Ammon's horn (tissue), 1 donor: Measurements from ENCODE around the gene JMJD8.
"Not testable (repeated sequence)": the region's sequence is repeated elsewhere in the genome, so short reads cannot be mapped to it uniquely, and the experiment has no call there.

Source experiments
- DNase-seq: peaks from one replicate; pipeline ENCODE4 v3.0.0-alpha.2; 2016; ENCODE audit warnings: low spot score

The JMJD8 gene

DNA sequence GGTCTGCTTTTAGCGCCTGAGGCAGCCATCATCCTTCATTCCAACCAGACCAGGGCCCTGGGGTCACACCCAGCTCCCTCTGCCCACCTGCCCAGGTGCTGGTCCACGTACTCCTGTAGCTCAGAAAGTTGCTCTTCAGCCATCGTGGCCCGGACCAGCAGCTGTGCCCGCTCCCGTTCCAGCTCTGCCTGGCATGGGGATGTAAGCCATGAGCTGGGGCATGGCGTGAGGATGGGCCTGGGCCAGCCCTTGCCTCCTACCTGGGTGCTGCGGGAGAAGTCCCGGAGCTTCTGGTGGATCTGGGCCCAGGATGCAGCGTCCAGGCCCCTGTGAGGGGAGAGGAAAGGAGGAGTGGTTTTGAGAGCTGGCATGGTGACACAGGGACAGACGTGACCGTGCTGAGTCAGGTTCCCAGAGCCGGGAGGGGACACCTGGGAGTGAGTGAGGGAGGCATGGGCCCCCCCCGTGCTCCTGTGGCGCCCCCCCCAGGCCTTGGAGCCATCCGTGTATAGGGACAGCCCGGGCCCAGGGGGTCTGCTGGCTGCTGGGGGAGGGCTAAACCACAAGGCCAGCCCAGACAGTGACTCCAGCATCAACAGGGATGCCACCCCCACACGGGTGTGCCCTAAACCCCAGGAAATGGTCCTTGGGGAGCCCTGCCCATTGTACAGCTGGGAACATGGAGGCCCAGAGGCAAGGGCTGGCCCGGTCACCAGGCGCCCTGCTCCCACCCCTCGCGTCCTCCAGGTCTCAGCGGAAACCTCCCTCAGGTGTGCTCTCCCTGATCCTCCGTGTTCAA lies 38.9 kb upstream of the JMJD8 start:
- DNase-seq = no peak

DNA sequence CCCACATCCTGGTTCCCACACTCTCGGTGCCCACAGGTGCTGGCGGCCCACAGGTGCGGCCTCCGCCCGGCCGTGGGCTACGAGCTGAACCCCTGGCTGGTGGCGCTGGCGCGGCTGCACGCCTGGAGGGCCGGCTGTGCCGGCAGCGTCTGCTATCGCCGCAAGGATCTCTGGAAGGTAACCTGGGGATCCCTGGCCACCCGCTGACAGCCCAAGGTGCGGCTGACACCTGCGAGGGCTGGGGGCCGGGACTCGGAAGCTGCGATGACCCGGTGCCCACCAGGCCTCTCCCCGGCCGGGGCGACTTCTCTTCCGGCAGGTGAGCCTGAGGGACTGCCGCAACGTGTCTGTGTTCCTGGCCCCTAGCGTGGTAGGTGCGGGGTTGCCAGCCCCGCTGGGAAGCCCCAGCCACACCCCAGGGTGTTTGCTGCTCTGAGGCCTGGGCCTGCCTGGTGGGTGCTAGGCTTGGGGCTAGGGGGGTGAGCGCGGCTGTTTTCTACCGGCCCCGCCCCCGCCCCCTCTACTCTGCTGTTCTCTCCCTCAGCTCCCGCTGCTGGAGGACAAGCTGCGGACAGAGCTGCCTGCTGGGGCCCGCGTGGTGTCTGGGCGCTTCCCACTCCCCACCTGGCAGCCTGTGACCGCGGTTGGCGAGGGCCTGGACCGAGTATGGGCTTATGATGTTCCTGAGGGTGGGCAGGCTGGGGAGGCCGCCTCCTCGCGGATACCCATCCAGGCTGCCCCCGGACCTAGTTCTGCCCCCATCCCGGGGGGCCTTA lies 37.8 kb upstream of the JMJD8 start:
- no peak for DNase-seq

DNA sequence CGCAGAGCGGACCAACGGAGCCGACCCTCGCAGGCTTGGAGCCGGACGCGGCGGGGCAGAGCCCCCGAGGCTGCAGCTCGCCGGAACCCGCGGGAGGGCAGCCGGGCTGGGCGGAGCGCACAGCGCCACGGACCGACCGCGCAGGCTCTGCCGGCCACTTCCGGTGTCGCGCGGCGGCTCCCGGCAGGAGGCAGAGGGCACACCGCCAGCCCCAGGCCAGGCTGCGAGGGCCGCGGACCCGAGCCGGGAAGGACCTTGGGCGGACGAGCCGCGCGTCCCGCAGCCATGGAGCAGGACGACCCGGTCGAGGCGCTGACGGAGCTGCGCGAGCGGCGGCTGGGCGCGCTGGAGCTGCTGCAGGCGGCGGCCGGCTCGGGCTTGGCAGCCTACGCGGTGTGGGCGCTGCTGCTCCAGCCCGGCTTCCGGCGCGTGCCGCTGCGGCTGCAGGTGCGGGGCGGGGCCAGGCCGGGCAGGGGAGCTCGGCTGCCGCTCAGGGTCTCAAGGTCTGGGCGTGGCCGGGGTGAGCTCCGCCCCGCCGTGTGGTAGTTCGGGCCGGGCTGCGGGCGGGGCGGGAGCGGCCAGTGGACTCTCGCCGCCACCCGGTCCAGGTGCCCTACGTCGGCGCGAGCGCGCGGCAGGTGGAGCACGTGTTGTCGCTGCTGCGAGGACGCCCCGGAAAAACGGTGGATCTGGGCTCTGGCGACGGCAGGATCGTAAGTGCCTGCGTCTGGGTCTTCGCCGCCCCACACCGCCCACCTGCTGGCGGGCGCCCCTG lies 37.0 kb upstream of the JMJD8 start, which contains the start of gene ANTKMT:
TSS of gene ANTKMT (plus strand) at position 157 of the 775 bp plus-strand sequence. CDS start at position 286, 129 bp downstream.
- peak; percentile 76 for DNase-seq

DNA sequence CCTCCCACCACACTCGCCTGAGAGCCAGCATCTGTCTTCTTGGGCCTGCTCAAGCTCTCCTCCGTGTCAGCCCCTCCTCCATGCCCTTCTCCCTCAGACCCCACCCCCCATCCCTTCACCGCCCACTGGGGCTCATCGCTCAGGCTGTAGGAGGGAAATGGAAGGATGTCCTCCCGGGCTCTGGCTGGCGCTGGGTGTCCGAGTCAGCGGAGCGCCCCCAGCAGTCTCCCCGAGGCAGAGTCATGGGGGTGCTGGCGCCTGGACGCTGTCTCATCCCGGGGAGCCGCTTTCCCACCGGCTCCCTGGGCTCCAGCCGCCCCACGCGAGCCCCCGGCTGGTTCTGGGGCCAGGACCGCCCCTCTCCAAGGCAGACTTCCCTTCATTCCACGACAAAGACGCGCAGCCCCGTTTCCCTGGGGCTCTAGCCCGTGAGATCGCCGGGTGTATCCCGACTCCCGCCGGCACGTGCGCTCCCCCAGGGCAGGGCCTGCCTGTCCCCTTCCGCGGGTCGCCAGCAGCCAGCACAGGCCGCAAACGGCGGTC lies 36.4 kb upstream of the JMJD8 start:
- DNase-seq = peak; percentile 80

DNA sequence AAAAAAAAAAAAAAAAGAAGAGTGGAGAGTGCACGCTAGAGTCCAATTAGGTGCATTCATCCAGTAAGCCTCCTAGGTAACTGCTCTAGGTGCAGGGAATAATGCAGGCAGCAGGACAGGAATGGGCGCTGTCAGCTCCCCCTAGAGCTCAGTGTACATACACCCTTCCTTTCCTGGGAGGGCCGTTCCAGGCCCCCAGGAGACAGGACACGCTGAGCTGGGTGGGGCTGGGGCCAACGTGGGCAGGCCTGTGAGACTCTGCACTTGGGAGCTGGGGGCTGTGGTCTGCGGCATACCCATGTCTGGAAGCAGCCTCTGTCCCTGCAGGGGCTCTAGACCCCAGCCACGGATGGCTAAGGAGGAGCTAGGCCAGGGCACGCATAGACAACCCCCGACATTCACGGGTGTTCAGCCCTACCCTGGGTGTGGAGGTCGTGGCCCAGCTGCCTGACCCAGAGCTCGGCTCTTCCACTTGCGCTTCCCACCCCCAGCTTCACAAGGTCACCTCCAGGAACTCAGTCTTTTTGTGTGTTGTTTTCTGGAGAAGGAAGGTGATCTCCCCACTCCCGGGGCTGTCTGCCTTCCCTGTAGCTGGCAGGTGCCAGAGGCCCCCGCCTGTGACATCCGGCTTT lies 35.8 kb upstream of the JMJD8 start:
- DNase-seq = no peak

DNA sequence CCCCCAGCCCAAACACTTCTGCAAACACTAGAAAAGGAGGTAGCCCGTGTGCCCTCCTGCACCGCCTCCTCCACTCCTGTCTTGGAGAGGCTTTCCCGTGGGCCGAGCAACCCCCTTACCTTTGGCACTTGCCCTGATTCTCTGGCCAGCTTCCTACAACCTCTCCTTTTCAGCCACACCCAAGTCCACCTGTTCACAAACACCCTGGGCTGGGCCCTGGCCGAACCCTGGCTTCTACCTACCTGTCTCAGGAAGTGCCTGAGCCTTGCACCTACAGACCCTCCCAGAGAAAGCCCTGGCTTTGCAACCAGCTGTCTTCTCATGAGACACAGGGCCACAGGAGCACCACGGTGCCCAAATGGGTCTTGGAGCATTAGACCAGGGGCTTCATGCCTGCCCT lies 34.8 kb upstream of the JMJD8 start:
- DNase-seq = no peak

DNA sequence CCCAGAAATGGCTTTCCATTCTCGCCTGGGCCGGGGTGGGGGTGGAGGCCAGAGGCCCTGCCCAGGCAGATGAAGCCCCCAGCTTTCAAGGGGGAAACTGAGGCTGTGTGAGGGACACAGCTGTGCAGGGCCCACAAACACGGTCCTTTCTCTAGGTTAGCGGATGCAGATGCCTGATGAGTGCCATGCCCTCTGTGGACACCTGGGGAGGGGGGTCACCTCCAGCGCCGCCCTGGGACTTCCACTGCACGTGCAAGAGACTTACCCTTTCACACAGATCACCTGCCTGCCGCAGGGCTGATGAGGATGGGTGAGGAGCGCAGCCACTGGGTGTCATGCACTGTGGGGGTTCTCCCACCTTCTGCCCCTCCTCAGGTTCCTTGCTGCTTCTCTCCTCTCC lies 34.3 kb upstream of the JMJD8 start:
- no peak for DNase-seq

DNA sequence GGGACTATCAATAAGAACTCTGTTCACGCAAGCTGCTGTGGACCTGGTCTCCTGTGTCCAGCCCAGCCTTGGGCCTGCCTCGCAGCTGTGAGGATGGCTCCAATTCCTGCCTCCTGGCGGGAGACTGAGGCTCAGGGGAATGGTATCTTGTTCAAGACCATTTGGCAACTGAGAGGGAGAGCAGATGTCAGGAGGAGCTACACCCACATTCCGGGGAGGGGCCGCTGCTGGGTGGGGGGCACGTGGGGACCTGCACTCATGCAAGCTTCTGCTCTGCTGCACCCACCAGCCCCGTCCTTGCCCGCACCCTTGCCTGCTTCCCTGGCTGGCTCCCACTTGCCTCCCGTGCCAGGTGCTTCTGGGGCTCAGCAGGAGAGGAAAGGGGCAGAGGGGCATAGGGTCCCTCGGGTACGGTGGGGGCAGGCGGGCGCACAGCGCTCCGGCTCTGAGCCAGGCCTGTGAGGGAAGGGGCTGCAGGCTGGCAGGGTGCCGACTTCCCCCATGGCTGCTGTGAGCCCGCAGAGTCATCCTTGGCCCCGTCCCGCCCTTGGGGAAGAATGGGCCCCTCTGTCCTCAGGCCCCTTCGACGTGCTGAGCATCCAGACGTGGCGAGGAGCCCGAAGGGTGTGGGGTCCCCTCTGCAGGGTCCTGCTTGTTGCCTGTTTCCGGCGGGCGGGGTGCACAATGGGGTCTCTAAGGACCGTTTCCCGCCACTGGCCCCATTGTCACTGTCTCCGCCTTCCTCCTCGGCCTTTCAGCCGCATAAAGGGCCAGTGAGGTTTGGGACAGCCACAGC lies 33.5 kb upstream of the JMJD8 start:
- no peak for DNase-seq

DNA sequence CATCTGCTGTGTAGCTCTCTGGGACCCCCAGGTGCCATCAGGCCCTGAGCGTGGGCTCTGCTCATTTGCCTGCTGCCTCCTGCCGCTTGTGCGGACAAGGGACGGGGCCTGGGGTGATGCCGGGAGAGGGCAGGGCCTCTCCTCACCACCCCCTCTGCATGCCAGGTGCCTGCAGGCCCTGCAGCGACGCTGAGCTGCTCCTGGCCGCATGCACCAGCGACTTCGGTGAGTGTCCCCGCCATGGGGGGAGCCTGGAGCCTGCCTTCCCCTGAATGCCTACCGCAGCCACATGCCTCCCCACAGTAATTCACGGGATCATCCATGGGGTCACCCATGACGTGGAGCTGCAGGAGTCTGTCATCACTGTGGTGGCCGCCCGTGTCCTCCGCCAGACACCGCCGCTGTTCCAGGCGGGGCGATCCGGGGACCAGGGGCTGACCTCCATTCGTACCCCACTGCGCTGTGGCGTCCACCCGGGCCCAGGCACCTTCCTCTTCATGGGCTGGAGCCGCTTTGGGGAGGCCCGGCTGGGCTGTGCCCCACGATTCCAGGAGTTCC lies 32.7 kb upstream of the JMJD8 start:
- no peak for DNase-seq

DNA sequence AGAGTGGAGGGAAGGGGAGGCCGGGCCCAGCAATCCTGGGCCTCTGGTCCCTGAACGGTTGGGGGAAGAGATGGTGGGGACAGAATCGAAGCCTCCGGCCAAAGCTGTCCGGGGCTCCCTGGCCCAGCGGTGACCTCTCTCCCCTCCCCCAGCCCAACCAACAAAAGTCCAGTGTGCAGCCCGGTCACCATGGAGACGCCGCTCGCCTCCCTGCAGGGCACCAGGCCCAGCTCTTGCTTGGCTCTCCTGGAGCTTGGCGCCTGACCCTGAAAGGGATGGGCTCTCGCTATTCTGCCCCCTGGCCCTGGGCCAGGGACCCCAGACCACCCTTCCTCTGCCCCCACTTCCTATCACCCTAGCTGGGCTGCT lies 32.0 kb upstream of the JMJD8 start:
- DNase-seq = peak; percentile 96

DNA sequence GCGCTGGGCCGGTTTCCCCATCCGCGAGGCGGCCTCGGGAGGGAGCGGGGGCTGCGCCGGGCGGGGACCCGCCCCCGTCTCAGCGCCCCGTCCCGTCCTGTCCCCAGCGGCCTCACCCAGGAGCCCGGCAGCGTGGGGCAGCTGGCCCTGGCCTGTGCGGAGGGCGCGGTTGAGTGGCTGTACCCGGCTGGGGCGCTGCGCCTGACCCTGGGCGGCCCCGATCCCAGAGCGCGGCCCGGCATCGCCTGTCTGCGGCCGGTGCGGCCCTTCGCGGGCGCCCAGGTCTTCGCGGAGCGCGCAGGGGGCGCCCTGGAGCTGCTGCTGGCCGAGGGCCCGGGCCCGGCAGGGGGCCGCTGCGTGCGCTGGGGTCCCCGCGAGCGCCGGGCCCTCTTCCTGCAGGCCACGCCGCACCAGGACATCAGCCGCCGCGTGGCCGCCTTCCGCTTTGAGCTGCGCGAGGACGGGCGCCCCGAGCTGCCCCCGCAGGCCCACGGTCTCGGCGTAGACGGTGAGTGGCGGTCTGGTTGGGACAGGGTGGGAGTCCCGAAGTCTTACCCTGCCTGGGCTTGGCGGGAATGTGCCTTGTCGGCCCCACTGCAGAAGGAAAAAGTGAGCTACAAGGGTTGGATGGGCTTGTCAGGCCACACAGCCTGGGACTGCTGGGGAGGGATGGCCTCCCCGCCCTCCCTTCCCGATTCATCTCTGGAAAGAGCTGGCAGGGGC lies 31.5 kb upstream of the JMJD8 start:
- DNase-seq = no peak

DNA sequence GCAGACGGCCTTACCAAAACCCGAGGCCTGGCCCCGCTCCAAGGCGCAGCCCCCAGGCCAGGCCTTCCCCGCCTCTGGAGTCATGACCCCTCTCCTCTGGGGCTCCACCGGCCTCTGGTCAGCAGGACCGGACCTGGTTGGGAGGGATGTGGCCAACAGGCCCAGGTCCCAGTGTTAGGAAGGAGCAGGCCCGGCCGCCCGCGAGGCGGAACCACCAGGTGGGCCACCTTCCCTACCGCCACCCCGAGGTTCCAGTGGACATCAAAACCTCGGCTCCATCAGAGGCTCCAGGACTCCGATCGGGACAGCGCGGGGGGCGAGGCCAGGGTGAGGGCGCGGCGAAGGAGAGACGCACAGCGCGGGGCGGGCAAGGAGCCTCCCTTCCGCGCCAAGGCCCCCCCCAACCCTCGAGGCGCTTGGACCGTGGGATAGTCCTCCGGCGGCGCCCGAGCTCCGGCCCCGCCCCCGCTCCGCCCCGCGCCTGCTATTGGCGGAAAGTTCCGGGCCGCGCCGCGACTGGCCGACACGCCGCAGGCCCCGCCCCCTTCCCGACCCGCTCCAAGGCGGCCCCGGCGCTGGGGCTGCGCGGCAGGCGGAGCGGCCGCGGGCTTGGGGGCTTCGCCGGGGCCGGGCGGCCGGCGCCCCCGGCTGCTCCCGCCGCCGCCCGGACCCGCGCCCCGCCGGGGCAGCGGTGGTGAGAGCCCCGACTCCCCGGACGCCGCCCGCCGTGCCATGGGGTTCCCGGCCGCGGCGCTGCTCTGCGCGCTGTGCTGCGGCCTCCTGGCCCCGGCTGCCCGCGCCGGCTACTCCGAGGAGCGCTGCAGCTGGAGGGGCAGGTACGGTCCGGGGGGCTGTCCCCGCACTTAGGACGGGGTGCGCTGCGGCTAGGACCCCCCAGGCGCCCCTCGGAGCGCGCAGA lies 30.7 kb upstream of the JMJD8 start, which contains the start of gene METRN:
TSS of gene METRN (plus strand) at position 561 of the 919 bp plus-strand sequence. CDS start at position 733, 172 bp downstream.
- DNase-seq = peak; percentile 91

DNA sequence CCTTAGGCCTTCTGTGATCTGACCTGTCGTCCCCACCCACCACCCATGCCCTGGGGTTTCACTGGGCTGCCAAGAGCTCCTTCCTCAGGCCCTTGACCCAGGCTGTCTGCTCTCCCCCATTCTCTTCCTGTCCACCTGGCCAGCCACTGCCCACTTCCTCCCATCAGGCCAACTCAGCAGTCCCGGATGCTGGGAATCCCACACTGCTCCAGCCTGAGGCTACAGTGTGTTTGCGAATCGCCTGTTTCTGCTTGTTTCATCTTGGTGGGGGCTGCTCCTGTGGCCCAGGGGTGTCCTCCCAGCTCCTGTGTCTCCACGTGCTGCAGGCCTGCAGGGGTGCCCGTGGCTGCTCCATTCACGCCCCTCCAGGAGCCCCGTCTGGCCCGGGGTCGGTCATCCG lies 29.9 kb upstream of the JMJD8 start:
- DNase-seq = no peak

DNA sequence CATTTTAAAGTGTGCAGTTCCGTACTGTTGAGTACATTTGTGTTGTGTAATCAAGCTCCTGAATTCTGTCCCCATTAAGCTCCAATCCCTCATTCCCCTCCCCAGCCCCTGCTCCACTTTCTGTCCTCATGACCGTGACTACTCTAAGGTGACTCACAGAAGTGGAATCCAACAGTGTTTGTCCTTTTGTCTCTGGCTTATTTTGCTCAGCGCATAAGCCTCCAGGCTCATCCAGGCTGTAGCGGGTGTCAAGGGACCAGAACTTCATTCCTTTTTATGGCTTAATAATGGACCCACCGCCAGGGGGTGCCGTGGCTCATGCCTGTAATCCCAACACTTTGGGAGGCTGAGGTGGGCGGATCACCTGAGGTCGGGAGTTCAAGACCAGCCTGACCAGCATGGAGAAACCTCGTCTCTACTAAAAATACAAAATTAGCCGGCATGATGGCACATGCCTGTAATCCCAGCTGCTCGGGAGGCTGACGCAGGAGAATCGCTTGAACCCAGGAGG lies 28.7 kb upstream of the JMJD8 start:
- DNase-seq = not testable (repeated sequence)

DNA sequence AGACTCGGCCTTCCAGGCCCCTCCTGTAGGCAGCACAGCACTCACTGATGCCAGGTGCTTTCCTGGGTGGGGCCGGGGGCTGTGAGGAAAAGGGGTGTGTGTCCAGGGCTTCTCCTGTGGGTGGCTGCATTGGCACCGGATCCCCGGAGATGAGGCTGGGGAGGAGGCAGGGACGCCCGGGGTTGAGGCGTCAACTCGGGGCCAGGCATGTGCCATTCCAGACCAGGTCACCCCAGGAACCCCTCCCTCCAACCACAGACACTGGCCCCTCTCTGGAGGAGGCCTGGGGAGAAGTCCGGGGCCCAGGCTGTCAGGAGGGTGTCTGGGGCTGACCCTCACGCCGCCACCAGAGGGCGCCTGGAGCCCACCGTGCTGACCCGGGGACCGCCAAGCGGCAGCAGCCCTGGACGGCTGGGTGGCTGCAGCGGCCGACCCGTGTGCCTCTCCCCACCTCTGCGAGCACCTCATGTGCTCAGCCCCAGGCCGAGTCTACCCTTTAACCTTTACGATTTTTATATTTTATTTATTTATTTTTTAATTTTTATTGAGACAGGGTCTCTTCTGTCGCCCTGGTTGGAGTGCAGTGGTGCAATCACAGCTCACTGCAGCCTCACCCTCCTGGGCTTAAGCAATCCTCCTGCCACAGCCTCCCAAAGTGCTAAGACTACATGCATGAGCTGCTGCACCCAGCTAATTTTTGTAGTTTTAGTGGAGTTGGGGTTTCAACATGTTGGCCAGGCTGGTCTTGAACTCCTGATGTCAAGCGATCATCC lies 27.6 kb upstream of the JMJD8 start:
- DNase-seq = peak; percentile 85

DNA sequence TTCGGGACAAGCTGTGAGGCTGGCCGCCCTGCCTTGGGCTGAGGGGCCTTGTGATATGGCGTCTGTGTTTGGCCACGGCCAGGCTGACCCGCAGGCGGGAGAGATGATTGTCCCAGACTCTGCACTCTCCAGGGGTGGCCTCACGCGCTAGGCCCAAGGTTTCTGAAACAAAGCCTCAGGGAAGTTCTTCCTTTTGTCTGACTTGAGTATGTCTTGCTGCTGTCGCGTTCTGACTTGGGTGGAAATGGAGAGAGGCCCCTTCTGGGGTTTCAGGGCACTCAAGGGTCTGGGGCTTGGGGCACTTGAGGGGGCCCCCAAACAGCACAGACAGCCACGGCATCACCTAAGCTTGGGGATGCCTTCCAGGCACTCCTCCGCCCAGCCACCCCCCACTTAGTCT lies 26.9 kb upstream of the JMJD8 start:
- no peak for DNase-seq

DNA sequence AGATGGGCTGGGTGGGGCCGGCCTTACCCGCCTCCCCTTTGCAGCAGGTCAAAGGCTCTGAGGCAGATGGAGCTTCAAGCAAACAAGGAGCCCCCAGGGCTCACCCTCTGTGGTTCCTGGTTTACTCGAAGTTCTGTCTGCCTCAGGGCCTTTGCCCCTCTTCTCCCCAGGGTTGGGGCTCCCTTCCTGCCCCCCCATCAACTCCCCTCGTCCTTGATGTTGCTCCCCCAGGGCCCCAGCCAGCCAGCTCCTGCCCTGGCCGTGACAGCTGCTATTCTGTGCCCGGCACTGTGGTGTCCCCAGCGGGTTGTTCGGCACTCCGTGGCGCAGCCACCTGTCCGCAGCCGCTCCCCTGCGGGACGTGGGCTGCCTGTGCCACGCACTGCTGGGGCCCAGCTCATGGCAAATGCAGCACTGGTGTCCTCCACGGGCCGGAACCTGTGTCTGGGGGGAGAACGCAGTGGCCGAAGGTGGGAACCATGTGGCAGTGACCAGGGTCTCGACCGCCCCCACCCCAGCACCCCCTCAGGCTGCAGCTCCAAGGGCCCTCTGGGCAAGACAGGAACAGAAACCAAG lies 26.5 kb upstream of the JMJD8 start:
- no peak for DNase-seq
